GM19438 (cell line): ENCODE data around the gene TPRKB.
"Not testable (repeated sequence)": the region's sequence is repeated elsewhere in the genome, so short reads cannot be mapped to it uniquely, and the experiment has no call there.

Experiments used
- ATAC-seq: cut with Tn5 transposase; IDR thresholded peaks from one replicate; pipeline ENCODE4 v1.9.1; 2021; ENCODE audit warnings: low read depth; ENCODE audit not compliant: unreplicated experiment

The TPRKB gene

GRCh38 chr2:73701968-73702665 is 35.0 kb downstream of the TPRKB start:
- no peak for ATAC-seq

GRCh38 chr2:73701448-73701765 is 35.7 kb downstream of the TPRKB start:
- ATAC-seq = not testable (repeated sequence)

DNA sequence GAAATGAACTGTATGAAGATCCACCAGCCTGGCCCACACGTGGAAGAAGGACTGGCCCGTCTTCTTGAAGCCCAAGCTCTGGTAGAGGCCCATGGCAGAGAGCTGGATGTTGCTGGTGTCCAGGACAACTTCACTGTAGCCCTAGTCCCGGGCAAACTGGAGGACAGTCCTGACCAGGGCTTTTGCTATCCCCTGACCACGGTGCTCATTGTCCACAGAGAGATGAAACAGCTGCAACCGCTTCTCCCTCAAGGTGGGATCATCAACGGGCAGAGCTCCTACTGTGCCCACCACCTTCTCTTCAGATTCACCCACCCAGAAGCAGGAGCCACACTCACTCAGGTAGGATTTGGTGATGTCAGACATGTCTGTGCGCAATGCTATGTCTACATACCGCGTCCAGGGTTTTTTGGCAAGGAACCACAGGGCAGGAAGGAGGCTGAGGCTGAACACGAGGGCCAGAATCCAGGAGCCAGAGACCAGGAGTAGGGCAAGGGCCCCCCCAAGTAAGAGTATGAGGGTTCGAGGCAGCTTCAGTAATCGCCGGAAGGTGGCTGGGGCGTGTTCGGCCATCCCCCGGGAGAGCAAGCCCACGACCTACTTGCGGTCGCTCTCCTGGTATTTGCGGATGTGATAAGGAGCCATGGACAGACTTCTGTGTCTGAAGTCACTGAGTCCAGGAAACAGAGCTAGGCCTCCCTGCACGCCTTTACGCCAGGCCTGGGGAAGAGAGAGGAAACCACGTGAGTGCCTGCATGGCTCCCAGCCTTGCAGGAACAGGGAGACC is 36.3 kb downstream of the TPRKB start:
- ATAC-seq = no peak

DNA sequence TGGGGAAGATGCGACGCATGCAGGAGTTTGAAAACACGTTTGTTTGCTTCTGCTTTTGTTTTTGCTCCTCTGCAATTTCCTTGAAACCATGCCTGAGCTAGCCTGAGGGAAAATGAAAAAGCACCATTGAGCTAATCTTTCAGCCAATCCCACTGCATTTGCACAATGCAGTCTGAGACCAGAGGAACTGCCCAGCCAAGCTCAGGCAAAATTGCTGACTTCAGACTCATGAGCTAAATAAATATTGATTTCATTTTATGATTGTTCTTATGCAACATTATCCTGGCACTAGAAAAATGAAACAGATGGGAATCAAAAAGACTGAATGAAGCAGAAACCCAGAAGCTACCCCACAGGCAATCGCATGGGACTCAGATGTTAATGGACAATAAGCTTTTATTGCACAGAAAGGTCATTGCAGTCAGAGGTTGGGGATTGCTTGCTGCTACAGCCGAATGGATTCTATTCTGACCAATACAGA is 37.0 kb downstream of the TPRKB start:
- no peak for ATAC-seq

DNA sequence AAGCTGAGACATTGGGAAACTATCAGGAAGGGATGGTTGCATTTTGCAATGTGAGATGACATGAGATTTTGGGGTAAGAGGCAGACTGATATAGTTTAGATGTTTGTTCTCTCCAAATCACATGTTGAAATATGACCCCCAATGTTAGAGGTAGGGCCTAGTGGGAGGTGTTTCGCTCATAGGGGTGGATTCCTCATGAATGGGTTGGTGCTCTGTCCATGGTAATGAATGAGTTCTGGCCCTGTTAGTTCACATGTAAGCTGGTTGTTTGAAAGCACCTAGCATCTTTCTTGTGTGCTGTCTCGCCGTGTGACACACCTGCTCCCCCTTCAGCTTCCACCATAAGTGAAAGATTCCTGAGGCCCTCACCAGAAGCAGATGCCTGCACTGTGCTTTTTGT is 37.7 kb downstream of the TPRKB start:
- no peak for ATAC-seq

- no peak for ATAC-seq
These were observed 39.0 kb downstream of the TPRKB start for GRCh38 chr2:73698101-73698500.

- ATAC-seq = no peak
These were observed 39.5 kb downstream of the TPRKB start for GRCh38 chr2:73697606-73698005.

- ATAC-seq = not testable (repeated sequence)
These were observed 40.2 kb downstream of the TPRKB start for GRCh38 chr2:73696985-73697384.

DNA sequence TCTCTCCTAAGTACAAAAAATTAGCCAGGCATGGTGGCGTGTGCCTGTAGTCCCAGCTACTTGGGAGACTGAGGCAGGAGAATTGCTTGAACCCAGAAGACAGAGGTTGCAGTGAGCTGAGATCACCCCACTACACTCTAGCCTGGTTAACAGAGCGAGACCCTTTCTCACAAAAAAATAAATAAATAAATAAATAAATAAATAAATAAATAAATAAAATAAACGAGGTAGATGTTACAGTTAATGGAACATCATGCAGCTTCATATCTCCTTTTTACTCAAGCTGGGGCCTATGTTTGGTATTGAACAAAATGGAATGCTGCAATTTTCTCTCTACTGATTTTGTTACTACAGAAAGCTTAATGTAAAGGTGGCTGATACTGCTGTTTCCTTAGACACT is 40.6 kb downstream of the TPRKB start:
- ATAC-seq = not testable (repeated sequence)

- ATAC-seq = not testable (repeated sequence)
These were observed 46.6 kb downstream of the TPRKB start for GRCh38 chr2:73690372-73691088.

DNA sequence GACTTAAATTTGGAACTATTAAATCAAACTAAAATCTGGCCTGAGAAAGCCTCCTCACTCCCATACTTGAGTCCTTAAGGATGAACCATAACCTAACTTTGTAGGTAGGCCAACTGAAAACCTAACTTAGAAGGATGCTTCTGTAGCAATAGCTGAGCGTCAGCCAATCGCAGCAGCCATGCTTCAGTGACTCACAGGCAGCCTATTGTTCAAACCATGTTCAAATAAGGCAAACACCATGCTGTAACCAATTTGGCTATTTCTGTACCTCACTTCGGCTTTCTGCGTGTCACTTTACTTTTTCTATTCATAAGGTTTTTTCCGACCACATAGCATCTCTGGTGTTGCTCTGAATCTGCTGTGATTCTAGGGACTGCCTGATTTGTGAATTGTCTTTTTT is 48.7 kb downstream of the TPRKB start:
- ATAC-seq = not testable (repeated sequence)

DNA sequence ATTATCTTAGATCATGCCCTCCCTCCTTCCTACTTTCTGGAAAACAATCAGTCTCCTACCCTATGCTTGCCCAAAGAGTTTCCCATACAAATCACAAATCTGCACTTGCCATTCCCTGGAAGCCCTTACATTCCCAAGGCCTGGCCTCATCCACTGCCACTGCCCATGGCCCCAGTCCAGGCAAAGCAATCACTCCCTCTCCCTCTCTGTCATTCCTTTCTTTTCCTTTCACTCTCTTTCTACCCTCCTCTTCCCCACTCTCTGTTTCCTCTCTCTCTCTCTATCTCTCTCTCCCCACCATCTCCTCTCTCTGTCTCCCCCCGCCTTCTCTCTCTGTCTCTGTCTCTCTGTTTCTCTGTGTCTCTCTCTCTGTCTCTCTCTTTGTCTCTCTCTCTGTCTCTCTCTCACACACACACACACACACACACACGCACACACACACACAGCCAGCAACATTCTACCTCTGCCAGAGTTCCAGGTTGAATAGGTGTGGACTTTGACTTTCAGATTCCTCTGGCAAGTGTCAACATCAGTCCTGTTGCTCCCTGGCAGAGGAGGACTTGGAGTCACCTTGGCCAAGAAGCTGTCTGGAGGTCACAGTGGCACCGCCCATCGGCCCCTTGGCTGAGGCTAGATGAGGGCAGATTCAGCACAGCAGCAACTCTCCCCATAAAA is 51.2 kb downstream of the TPRKB start:
- ATAC-seq = no peak

DNA sequence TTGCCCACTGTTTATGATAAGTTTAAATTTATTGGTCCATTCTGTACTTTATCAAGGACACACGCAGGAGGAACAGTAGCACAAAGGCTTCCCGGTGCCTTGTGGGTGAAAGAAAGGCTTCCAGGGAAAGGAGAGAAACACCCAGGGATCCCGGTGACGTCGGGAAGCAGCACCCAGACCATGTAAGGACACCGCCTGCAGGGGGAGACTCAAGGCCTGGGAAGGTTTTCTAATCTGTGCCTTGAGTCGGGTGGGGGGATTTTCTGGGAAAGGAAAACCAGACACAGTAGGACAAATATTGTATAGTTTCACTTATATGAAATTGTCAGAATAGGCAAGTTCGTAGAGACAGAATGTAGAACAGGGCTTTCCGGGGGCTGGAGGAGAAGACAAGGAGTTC is 52.2 kb downstream of the TPRKB start:
- not testable (repeated sequence) for ATAC-seq

GRCh38 chr2:73684325-73684724 is 52.8 kb downstream of the TPRKB start:
- not testable (repeated sequence) for ATAC-seq

GRCh38 chr2:73679951-73680571 is 57.1 kb downstream of the TPRKB start:
- ATAC-seq = not testable (repeated sequence)
